Umbilical cord (tissue), 2 donors: ENCODE data around the gene ITPR3. TPM values are rescaled to one million over a fixed set of nuclear protein-coding genes. Genes with fewer than 3 reads are reported as not detected.

Source experiments
- DNase-seq: peaks from one replicate; pipeline ENCODE4 v3.0.0-alpha.2; 2015; ENCODE audit warnings: low spot score
- total RNA-seq: library from RNA; depleted of rRNA; stranded (reverse); fragments of >200 nt; gene quantifications from one replicate; pipeline ENCODE4 v1.2.3, GENCODE V29; 2014; ENCODE audit warnings: low replicate concordance; ENCODE audit not compliant: insufficient read depth

Gene ITPR3
- total RNA-seq, 1 donor from 2014 or later: 4.1 TPM

DNA sequence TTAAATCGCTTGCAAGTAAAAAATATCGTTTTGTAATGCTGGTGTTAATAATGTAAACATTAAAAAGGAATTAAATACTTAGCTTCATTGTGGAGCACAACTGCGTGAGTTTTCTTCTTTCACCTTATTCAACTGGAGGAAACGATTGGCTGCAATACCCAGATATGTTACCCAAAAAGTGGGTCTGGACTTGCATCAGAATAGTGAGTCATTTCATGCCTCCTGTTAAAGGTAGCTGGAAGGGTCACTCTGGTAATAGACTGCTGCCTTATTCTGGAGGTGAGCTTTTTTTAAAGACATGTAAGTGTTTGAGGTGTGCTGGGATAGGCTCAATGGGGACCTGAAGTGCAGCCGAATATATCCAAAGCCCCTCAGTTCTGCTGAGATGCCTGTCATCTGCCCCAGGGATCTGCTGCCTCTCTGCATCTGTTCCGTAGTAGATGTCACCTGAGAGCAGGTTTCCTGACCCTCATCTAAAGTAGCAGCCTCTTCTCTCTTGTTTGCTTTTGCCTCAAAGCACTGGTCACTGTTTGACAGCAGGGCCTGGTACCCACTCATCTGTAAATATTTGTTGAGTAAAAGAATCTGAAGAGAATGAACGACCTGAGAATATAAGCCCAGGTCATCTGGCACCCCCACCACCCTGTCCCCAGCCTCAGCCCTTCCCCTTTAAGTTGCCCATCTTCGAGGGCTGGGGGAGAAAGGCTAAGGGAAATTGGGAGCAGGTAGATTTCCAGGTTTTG lies 95.9 kb downstream of the ITPR3 start:
- no peak for DNase-seq

DNA sequence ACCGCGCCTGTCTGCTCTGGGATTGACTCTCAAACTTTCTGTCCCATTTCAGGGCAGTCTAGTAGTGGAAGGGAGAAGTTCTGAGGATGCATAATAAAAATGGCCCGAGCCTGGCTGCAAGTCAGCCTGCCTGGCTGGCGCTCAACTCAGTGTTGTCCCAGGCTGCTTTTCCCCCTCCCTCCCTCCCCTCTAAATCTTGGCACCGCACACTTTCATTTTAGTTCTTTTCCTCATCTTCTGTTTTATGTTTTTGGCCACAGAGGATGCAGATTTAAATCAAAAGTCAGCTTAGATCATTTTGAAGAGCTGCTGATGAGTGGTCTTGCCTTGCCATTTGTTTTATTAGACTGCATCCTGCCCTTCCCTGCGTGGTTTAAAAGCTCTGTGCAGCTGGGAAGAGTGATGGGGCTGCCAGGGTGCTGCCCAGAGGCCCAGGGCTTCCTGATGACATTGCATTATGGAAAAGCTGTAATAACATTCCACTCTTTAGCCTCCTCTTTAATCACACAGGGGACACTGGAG lies 96.9 kb downstream of the ITPR3 start:
- DNase-seq: peak; percentile 78

DNA sequence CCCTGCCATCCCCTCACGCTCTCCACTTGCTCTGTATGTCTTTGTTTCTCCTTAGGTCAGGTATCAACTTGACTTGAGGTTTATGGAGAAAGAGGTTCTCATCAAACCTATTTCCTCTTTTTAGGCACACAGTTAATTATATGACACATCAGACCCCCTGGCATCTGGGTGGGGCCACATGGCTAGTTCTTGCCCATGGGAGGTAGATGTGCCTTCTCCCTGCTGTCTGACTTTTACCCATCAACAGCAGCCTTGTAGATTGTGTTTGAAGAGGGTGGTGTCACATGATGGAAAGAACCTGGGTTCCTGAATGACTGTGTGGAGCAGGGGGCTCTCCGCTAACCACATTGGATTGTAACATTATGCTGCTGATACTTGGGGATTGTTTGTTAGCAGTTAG lies 97.6 kb downstream of the ITPR3 start:
- no peak for DNase-seq

DNA sequence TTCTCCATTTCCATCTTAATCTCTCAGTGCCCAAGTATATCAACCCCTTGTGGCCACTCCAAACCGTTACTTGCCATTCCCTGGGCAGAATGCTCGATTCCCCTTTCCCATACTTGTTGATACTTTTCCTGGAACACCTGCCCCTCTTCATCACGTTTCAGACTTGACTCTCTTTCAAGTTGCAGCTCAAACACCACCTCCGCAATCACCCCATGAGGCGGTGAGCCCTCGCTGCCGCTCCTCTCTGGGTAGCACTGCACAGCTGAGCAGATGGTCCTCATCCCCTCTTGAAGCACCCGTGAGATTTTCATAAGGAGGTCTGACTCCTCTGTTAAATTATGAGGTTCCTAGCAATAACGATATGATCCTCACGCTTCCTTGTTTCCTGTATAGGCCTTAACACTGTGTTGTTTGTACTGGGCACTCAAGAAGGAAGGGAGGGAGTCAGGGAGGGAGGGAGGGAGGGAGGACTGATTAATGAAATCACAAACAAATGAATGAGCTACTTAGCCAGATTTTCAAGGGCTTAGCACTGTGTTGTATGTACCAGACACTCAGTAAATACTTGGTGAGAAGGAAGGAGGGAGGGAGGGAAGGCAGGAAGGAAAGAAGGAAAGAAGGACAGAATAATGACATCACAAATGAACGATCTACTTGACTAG lies 98.3 kb downstream of the ITPR3 start:
- no peak for DNase-seq

DNA sequence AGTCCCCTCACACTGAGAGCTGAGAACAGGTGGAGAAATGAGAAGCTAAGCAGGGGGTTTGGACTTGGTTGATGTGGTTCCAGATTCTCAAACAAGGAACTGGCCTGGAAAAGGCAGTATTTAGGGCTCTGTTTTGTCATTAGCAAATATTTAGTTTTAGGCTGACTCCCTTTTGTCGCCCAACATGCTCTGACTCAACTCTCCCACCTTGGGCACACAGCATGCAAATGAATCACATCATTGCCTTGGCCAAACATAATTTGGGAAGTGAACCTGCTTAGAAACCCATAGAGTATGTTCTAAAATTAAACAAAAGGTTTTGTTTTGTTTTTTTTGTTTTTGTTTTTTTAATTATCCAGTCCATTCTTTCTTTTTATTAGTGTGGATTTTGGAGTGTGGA lies 99.9 kb downstream of the ITPR3 start:
- DNase-seq: no peak

DNA sequence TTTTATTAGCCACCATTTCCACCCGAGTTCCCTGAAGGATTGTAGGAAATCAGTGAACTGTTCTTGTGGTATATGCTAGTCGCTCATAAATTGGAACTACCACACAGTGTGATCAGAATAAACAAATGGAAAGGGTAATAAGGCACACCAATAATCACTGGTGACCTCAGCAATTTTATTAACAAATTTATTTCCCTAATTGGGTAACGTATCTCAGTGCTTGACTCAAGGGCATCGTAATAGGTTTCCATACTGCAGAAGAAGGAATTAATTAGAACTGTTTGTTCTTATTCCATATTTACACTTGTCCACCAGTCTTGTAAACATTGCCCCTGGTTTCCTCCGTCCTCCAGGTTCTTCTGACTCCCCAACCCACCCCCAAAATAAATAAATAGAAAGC lies 100.4 kb downstream of the ITPR3 start:
- DNase-seq: no peak

DNA sequence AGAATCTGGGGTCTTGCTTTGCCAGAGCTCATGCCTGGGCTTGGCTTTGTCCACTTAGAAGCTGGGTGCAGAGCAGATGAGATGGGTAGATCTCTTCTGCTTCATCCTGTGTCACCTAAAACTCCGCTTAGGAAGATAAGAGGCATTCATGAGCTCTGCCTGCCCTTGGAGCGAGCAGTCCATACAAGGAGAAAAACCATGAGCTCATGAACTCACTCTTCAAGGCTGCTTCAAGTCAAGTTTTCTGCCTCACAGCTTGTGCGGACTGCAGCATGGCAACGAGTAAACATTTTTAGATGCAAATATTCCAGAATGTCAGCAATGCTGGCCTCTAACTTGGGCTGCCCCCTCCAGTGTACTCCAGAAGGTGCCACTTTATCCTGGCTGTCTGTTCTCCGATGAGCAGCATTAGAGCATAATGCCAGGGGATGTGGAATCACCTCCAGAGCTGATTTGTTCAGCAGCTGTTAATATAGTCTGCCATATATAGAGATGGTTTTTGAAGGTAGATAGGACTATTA lies 101.0 kb downstream of the ITPR3 start:
- DNase-seq: no peak

DNA sequence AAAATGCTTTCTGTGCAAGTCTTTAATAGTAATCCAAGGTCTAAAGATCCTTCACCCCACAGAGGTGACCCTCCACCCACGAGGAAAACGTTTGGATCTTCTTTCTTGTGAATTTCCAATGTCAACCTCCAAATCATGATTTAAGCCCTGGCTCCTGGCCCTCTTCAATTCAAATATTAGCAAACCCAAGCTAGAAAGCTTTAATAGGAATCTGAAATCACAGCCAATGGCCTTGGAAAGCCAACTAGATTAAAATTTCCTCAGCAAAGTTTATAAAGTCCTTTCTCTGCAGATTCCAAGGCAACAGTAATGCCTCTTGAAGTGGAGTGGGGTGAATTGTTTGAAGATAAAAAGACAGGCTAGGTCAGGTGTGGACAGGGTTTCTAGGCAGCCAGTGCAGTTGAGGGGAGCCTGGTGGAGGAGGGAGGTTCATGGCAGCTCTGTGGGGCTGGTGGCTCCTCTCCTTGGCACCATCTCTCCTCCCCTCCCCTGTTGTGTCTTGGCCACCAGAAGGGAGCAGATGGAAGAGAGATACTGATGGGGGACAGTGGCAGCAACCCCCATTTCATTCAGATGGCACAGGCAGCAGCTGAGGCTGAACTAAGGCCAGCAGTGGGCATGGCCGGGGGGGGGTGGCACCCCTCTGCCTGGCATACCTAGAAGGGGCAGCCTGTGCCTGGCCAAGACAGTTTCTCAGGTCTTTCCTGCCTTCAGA lies 102.4 kb downstream of the ITPR3 start:
- DNase-seq: no peak

DNA sequence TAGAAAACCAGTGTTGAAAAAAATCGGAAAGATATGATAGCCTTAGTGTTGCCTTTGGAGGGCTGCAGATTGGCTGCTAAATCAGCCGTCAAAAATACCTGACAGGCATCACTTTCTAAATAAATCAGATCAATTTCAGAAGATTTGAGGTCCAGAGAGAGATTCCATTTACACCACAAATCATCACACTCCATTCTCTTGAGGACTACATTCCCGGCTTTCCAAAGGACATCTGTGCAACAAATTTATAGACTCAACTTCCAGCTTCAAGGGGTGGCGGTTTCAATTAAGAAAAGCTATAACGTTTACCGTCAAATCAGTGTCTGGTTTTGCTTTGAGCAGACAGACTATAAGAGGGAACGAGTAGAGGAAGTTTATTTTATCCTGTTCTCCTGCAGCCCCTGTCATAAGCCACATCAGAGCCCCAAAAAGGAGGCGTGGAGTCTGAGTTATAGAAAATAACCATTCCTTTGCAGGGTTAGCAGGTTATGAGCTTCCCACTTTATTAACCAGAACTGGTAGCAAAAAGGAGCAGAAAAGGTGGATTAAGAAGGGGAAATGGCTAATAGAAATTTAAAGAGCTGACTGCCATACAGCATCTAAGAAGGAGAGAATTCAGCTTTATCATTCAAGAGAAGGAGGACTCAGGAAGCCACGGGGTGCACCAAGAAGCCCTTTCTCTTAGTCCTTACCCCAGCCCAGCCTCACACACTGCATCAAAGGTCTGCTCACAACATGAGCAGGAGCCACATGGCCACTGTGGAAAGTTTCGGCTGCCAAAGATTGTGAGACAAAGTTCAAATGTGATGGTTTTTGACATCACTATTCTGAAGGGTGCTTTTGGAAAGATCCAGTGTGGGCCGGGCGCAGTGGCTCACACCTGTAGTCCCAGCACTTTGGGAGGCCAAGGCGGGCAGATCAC lies 103.2 kb downstream of the ITPR3 start:
- DNase-seq: no peak

DNA sequence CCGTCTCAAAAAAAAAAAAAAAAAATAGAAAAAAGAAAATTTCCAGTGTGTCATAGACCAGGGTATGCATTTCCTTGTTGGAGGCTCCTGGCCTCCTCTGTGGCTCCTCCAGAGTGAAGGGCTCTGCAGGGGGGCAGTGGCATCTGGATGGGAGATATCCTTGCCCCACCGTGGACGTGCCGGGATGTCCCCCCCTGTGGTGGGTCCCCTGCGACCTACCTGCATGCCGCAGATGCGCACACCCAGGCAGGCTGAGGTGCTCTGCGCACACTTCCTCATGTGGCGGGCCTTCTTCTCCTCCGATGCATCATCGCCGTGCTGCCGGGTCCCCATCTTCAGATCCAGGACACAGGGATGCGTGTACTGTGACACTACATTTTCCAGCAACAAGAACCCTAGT lies 104.1 kb downstream of the ITPR3 start:
- no peak for DNase-seq

DNA sequence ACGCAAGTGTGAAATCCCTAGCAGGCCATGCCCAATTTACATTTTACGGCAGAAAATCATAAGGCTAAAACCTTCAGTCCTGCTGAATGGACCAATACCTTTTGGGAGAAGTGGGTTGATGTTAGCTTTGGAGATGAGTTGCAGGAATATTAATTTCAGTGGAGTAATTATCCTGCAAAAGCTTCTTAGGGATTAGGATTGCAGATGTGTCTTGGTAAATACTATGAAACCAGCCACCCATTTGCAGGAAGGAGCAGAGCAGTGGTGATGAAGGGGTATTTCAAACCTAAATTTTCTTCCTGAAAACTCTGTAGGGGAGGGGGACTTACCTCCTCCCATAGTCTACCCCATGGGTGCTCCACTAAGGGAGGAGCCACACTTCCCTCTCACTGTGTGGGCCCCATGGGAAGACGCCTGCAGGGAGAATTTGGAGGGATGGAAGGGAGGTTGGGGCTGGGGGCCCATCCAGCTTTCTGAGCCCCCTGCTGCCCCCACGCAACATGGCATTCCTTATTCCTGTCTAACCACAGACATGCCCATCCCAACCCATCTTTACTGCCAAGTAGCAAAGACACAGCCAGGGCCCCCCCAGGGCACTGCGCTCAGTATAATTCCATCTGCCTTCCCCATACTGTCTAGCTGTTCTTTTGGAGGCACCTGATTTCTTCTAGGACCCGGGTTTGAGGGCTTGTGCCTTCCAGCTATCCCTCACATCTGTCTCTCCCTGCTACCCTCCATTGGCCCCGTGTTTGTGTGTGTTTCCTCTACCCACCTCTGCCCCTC lies 105.0 kb downstream of the ITPR3 start:
- no peak for DNase-seq

DNA sequence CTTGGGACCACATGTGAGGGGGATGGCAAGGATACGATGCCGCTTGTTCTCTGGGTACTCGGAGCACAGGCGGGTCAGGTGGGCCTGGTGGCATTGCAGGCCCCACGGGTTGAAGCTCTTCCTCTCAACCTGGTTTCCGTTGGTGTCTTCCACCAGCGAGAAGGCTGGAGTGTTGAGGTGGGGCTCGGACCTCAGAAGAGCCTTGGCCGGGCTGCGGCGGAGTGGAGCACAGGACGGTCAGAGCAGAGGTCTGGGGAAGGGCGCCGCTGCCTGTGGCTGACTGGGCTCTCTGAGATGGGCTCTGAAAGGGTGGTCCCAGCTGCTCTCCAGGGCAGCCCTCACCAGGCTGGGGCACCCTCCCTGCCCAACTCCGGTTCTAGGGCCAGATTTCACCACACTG lies 105.6 kb downstream of the ITPR3 start:
- DNase-seq: no peak

DNA sequence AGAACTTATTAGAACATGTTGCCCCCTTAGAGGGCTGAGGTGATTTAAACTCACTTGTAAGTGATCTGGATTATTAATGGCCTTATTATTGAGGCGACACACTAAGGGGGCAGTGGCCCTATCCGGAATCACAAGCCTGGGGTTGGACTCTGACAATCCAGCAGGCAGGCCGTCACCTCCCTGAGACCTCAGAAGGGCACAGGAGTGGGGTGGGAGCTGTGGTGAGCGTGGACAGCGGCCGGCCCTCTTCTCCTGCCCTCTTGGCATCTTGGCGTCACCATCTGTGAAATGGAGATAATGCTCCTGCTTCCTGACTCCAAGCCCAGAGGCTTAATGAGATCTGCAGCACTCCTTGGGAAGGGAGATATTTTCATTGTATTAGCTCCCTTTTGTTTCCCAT lies 106.0 kb downstream of the ITPR3 start:
- no peak for DNase-seq

DNA sequence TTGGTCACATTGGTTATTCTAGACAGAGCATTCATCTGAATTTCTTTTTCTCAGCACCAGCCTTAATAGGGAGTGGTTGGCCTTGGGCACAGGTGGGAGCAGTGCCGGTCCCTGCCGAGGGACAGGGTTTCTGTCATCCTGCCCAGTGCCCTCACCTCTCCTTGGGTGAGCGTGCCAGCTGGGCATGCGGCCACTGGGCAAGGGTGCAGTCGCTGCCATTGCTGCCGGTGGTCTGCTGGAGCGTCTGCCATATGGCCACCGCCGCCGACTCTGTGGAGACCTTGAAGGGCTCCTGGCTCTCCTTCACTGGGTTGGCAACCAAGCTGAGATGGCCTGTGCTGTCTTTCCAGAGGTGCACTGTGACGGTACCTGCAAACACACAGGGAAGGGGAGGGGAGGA lies 106.8 kb downstream of the ITPR3 start:
- no peak for DNase-seq

DNA sequence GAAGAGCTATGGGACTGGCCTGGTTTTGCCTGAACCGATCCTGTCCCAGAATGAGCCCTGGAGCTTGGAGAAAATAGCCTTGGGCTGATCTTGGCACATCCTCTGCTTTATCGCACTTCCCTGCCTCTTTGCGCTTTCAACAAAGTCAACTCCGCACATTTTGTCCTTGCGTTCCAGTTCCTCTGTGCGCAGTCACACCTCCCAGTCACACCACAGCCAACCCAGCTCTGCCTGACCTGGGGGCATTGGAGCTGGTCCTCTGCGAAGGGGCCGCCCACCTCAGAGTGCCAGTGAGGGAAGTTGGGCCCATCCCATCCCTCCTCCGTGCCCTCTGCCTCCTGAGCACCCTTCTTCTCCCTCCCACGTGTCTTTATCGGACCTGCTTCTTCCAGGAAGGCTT lies 107.3 kb downstream of the ITPR3 start:
- no peak for DNase-seq

DNA sequence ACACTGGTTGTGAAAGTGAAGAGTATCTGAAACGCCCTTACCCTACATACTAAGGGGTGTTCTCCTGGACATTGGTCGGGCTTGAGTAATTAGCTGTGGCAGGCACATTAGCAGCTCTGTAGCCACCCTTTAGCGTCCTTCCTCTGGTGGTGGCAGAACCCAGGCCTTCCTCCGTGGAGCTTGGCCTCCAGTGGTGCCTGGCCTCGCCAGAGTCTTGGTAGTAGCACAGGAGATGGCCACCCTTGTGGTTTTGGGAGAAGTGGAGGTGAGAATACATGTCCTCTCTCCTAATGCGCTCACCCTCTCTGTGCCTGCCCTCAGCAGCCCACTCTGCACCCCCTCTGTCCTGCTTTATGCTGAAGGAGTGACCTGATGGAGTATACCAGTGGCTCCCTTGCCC lies 107.9 kb downstream of the ITPR3 start:
- DNase-seq: no peak

DNA sequence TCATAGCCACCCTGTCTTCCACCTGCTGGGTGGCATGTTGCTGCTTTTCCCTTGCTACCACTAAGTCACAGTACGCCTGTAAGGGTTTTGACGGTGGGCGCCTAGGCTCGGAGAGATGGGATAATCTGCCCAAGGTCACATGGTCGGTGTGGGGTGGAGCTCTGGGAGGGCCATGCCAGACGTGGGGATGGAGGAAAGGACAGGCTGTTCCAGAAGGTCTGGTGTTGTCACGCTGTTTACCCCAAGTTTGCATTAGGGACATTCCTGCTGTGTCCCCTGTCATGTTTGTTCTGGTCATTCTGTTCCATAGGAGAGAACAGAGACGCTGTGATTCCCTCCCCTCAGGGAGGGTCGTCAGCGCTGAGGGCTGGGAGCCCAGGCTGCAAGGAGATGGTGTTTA lies 109.5 kb downstream of the ITPR3 start:
- no peak for DNase-seq

DNA sequence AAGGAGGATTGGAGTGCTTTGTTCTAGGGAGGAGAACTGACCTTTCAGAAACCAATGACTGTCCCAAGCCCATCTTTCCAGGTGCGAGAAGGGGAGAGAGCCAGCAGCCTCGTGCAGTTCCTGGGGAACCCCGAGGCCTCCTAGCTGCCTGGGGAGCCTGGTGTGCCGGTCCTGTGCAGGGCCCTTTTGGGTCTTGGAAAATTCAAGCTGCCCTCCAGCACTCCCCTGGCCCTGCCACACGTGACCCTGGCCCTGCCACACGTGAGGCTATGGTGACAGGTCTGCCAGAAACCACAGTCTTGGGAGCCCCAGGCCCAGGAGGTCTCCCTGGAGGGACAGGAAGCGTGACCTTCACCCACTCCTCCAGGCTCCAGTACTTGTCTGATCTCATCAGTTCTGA lies 109.9 kb downstream of the ITPR3 start:
- DNase-seq: no peak

DNA sequence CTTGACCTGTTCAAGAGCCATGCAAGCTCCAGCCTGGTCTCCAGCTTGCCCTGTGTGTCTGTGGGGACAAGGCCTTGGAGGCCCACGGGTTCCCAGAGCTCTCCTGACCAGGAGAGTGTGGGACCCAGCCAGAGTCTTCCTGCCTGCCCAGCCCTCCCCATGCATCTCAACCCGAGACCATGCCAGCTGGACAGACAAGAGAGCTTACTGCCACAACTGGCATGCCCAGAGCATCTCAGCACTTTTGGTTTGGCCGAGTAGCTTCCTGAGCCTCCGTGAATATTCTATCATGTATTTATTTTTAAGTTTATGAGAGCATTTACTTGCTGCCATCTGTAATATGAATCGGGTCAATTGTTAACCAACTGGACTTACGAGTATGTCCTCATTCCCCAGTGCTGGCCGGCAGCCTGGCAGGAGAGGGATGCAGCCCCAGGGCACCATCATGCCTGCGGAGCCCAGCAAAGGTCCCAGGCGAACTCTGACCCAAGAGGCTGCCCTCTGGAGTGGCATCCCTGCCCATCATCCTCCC lies 110.7 kb downstream of the ITPR3 start:
- DNase-seq: no peak

DNA sequence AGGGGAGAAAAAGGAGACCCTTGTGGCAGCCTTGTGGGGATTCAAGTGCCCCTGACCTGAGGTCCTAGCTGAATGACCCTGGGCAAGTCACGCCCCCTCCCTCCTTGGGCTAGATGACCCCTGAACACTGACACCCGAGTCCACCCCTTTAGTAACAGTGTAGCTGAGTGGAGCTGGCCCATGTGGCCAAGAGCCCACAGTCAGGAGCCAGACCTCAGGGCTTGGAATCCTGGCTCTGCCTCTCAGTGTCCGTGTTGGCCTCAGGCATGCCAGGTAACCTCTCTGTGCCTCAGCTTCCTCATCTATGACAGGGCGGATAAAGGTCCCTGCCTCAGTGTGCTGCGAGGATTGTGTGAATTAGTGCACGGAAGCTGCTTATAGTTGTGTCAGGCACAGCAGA lies 111.3 kb downstream of the ITPR3 start:
- no peak for DNase-seq
